ENCODE results near the gene MRPS10. TPM values are rescaled to one million over a fixed set of nuclear protein-coding genes. Genes with fewer than 3 reads are reported as not detected.
A peak's percentile ranks its signal among the peaks of the same experiment; 100 is the strongest.
"Not testable (repeated sequence)": the region's sequence is repeated elsewhere in the genome, so short reads cannot be mapped to it uniquely, and the experiment has no call there.

MRPS10 gene
- total RNA-seq, 1 donor from 2014 or later, result 48.8 TPM

- no peak overlapping the region for H3K4me3 Mint-ChIP-seq
- DNase-seq (ENCODE audit: low spot score), result no peak
Measured at GRCh38 chr6:42177514-42178364, 39.9 kb downstream of the MRPS10 start.

DNA sequence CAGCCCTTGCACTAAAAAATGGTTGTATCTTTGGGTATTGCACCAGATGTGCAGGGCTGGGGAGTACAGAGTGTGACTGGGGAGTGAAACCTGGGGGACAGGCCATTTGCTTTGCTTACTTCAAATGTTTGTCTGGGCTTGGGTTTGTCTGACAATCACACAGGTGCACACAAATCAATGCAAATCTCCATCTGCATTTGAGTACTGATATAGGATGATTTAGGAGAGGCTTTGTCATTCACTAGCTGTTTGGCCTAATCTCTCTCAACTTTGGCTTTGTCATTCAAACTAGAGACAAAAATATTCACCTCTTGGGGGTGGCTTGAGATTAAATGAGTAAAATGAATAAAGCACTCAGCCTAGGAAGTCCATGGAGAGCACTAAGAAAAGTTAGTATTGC is 40.7 kb downstream of the MRPS10 start:
- no peaks in the 10 kb centered on the region for H3K9me3 Mint-ChIP-seq
- peaks cover 8% of the 10 kb centered on the region for H3K4me1 Mint-ChIP-seq (ENCODE audit: low read depth)
- H3K27ac Mint-ChIP-seq, result no peak overlapping the region
- intact Hi-C loops (cut with micrococcal nuclease), result no loop called here
- no peak overlapping the region for H3K4me3 Mint-ChIP-seq
- DNase-seq (ENCODE audit: low spot score), result no peak
- no peaks in the 10 kb centered on the region for H3K36me3 Mint-ChIP-seq (ENCODE audit: low read depth)
- H3K27me3 Mint-ChIP-seq (ENCODE audit: insufficient read depth), result peaks cover 3% of the 10 kb centered on the region

More at GRCh38 chr6:42177514-42178364, 39.9 kb downstream of the MRPS10 start:
- no peak overlapping the region for H3K27ac Mint-ChIP-seq
- H3K9me3 Mint-ChIP-seq, result no peaks in the 10 kb centered on the region
- intact Hi-C loops (cut with micrococcal nuclease), result no loop called here
- H3K27me3 Mint-ChIP-seq (ENCODE audit: insufficient read depth), result peaks cover 3% of the 10 kb centered on the region
- H3K36me3 Mint-ChIP-seq (ENCODE audit: low read depth), result no peaks in the 10 kb centered on the region
- H3K4me1 Mint-ChIP-seq (ENCODE audit: low read depth), result peaks cover 8% of the 10 kb centered on the region

- no peak for DNase-seq (ENCODE audit: low spot score)
- Mint-ChIP-seq H3K4me3 (no peak overlapping the region), H3K27me3 (ENCODE audit: insufficient read depth) (peaks cover 3% of the 10 kb centered on the region), H3K4me1 (ENCODE audit: low read depth) (peaks cover 8% of the 10 kb centered on the region), H3K27ac (no peak overlapping the region), H3K36me3 (ENCODE audit: low read depth) (no peaks in the 10 kb centered on the region), H3K9me3 (no peaks in the 10 kb centered on the region)
- intact Hi-C loops (cut with micrococcal nuclease), result no loop called here
Measured at GRCh38 chr6:42175860-42176259, 41.8 kb downstream of the MRPS10 start.

DNA sequence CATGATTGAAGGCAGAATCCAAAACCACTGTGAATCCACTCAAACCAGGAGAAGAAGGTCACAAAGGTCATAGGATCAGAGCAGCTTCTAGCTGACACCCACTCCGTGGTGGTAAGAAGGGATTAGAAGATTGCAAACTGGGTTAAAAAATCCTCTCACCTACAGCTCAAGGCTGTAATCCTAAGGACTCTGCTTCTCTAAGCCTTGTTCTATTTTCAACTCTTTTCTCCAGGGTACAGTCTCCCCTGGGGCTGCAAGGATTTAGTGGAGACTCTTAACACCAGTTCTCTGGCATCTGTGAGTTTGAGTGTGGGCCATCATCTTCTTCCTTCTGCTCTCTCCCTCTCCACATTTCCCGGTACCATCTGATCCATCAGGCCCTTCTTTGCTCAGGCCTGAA is 44.6 kb downstream of the MRPS10 start, which contains the start of gene GUCA1A:
GUCA1A (plus strand) TSS at position 264 of the 400 bp plus-strand sequence. CDS start 250 bp downstream, outside the sequence.
- Mint-ChIP-seq H3K27ac (no peak within 1 kb of the TSS), H3K27me3 (ENCODE audit: insufficient read depth) (peaks cover 3% of the 10 kb centered on the region), H3K9me3 (no peaks in the 10 kb centered on the region), H3K4me3 (no peak within 1 kb of the TSS), H3K4me1 (ENCODE audit: low read depth) (no peaks in the 10 kb centered on the region), H3K36me3 (ENCODE audit: low read depth) (no peaks in the 10 kb centered on the region)
- intact Hi-C loops (cut with micrococcal nuclease), result no loop called here
- no peak for DNase-seq (ENCODE audit: low spot score)

GRCh38 chr6:42171813-42172581 is 45.7 kb downstream of the MRPS10 start:
- no peak for DNase-seq (ENCODE audit: low spot score)
- Mint-ChIP-seq H3K27ac (no peak overlapping the region), H3K4me1 (ENCODE audit: low read depth) (no peaks in the 10 kb centered on the region), H3K4me3 (no peak overlapping the region), H3K9me3 (no peaks in the 10 kb centered on the region), H3K36me3 (ENCODE audit: low read depth) (no peaks in the 10 kb centered on the region), H3K27me3 (ENCODE audit: insufficient read depth) (no peaks in the 10 kb centered on the region)
- intact Hi-C loops (cut with micrococcal nuclease), result no loop called here

GRCh38 chr6:42169780-42170179 is 47.9 kb downstream of the MRPS10 start:
- intact Hi-C loops (cut with micrococcal nuclease), result loop anchor here (5.0 kb wide), 1 partner anchor 48 kb away; the partner anchor contains the start of gene MRPS10
- not testable (repeated sequence) for H3K4me1 Mint-ChIP-seq (ENCODE audit: low read depth); H3K9me3 Mint-ChIP-seq; DNase-seq (ENCODE audit: low spot score); H3K27ac Mint-ChIP-seq; H3K36me3 Mint-ChIP-seq (ENCODE audit: low read depth); H3K4me3 Mint-ChIP-seq; H3K27me3 Mint-ChIP-seq (ENCODE audit: insufficient read depth)

GRCh38 chr6:42168650-42169049 is 49.0 kb downstream of the MRPS10 start:
- no peak for DNase-seq (ENCODE audit: low spot score)
- peaks cover 7% of the 10 kb centered on the region for H3K27me3 Mint-ChIP-seq (ENCODE audit: insufficient read depth)
- H3K4me3 Mint-ChIP-seq, result no peak overlapping the region
- peaks cover 7% of the 10 kb centered on the region for H3K4me1 Mint-ChIP-seq (ENCODE audit: low read depth)
- no peaks in the 10 kb centered on the region for H3K9me3 Mint-ChIP-seq
- H3K27ac Mint-ChIP-seq, result no peak overlapping the region
- H3K36me3 Mint-ChIP-seq (ENCODE audit: low read depth), result no peaks in the 10 kb centered on the region
- intact Hi-C loops (cut with micrococcal nuclease), result loop anchor here (5.0 kb wide), 1 partner anchor 49 kb away; the partner anchor contains the start of gene MRPS10

GRCh38 chr6:42166444-42167141 is 51.1 kb downstream of the MRPS10 start:
- Mint-ChIP-seq H3K9me3 (no peaks in the 10 kb centered on the region), H3K27ac (no peak overlapping the region), H3K36me3 (ENCODE audit: low read depth) (no peaks in the 10 kb centered on the region), H3K27me3 (ENCODE audit: insufficient read depth) (peaks cover 7% of the 10 kb centered on the region), H3K4me3 (no peak overlapping the region), H3K4me1 (ENCODE audit: low read depth) (peaks cover 7% of the 10 kb centered on the region)
- peak; percentile 68 for DNase-seq (ENCODE audit: low spot score)
- intact Hi-C loops (cut with micrococcal nuclease), result loop anchor here (1.0 to 5.0 kb wide), 6 partner anchors 51 to 386 kb away; partner anchors contain the start of genes MRPS10 and PRICKLE4

DNA sequence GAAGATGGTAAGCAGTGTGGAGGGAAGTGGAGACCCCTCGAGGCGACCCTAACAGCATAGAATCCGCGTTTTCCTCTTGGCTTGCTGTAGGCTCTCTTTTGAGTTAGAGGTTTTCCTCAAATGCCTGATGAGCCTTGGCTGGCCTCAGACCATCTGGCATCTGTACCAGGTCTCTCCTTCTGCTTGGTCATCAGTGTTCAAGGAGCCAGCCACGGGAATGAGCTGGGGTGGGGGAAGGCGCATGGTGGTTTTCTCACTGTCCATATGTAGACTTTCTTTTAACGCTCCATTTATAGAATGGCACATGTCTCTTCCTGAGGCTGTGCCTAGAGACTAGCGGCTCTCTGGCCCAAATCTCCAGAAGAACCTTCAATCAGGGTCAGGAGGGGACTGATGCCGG is 52.6 kb downstream of the MRPS10 start:
- Mint-ChIP-seq H3K27me3 (ENCODE audit: insufficient read depth) (peaks cover 12% of the 10 kb centered on the region), H3K27ac (no peak overlapping the region), H3K9me3 (no peaks in the 10 kb centered on the region), H3K4me1 (ENCODE audit: low read depth) (peaks cover 7% of the 10 kb centered on the region), H3K4me3 (no peak overlapping the region), H3K36me3 (ENCODE audit: low read depth) (no peaks in the 10 kb centered on the region)
- intact Hi-C loops (cut with micrococcal nuclease), result loop anchor here (5.0 kb wide), 1 partner anchor 52 kb away; the partner anchor contains the start of gene MRPS10
- no peak for DNase-seq (ENCODE audit: low spot score)

GRCh38 chr6:42163981-42164380 is 53.7 kb downstream of the MRPS10 start:
- intact Hi-C loops (cut with micrococcal nuclease), result no loop called here
- H3K9me3 Mint-ChIP-seq, result no peaks in the 10 kb centered on the region

GRCh38 chr6:42162812-42163211 is 54.8 kb downstream of the MRPS10 start:
- no peaks in the 10 kb centered on the region for H3K9me3 Mint-ChIP-seq
- H3K36me3 Mint-ChIP-seq (ENCODE audit: low read depth), result no peaks in the 10 kb centered on the region
- H3K4me3 Mint-ChIP-seq, result no peak overlapping the region
- H3K27me3 Mint-ChIP-seq (ENCODE audit: insufficient read depth), result peaks cover 12% of the 10 kb centered on the region
- peaks cover 7% of the 10 kb centered on the region for H3K4me1 Mint-ChIP-seq (ENCODE audit: low read depth)
- no peak for DNase-seq (ENCODE audit: low spot score)
- intact Hi-C loops (cut with micrococcal nuclease), result no loop called here
- H3K27ac Mint-ChIP-seq, result no peak overlapping the region

More at GRCh38 chr6:42163981-42164380, 53.7 kb downstream of the MRPS10 start:
- Mint-ChIP-seq H3K27me3 (ENCODE audit: insufficient read depth) (peaks cover 12% of the 10 kb centered on the region), H3K4me1 (ENCODE audit: low read depth) (peaks cover 7% of the 10 kb centered on the region), H3K4me3 (no peak overlapping the region), H3K27ac (no peak overlapping the region), H3K36me3 (ENCODE audit: low read depth) (no peaks in the 10 kb centered on the region)
- no peak for DNase-seq (ENCODE audit: low spot score)

GRCh38 chr6:42162384-42162783 is 55.3 kb downstream of the MRPS10 start:
- Mint-ChIP-seq H3K4me3 (no peak overlapping the region), H3K27me3 (ENCODE audit: insufficient read depth) (peaks cover 12% of the 10 kb centered on the region), H3K4me1 (ENCODE audit: low read depth) (peaks cover 7% of the 10 kb centered on the region), H3K36me3 (ENCODE audit: low read depth) (no peaks in the 10 kb centered on the region), H3K9me3 (no peaks in the 10 kb centered on the region), H3K27ac (no peak overlapping the region)
- intact Hi-C loops (cut with micrococcal nuclease), result no loop called here
- no peak for DNase-seq (ENCODE audit: low spot score)

Measured in activated T-helper 1 cell treated with anti-CD3 and anti-CD28 coated beads, Interleukin-12 subunit alpha, Interleukin-12 subunit beta, Interleukin-2, Interleukin-4 antibody, amounts not matched to agents 30 ng/mL and 10 ng/mL and 1 ng/mL, durations not matched to agents 14 hours and 24 hours and 36 hours (primary cell).